Measurements from ENCODE around the gene PROB1.

Gene PROB1

GRCh38 chr5:139431706-139432105, 36.8 kb upstream of the PROB1 start:
- TF ChIP-seq CTCF (IDR thresholded peaks at IDR 0.05; ENCODE audit: insufficient read depth, low read length, poor library complexity, severe bottlenecking): no peak
- TF ChIP-seq EZH2phosphoT487 (conservative IDR thresholded peaks at IDR 0.05; ENCODE audit: low read length): no peak
- Histone ChIP-seq H4K20me1 (ENCODE audit: low read depth, low read length) (no peaks in the 10 kb centered on the region), H3K27me3 (ENCODE audit: low read length) (no peaks in the 10 kb centered on the region), H3F3A (ENCODE audit: insufficient read depth) (no peaks in the 10 kb centered on the region), H2AFZ (ENCODE audit: low read depth, low read length, severe bottlenecking) (no peak overlapping the region), H3K36me3 (ENCODE audit: low read length) (no peaks in the 10 kb centered on the region), H3K79me2 (ENCODE audit: insufficient read depth, low read length) (no peaks in the 10 kb centered on the region), H3K4me3 (ENCODE audit: insufficient read depth, low read length, poor library complexity, severe bottlenecking) (no peak overlapping the region), H3K27ac (ENCODE audit: low read depth, low read length) (no peak overlapping the region), H3K4me2 (ENCODE audit: low read depth, low read length, poor library complexity, severe bottlenecking) (no peak overlapping the region), H3K9me2 (replicated peaks; ENCODE audit: insufficient read depth, low read length) (no peaks in the 10 kb centered on the region), H3K9ac (ENCODE audit: low read length) (no peak overlapping the region), H3K9me3 (ENCODE audit: insufficient read depth, low read length) (no peaks in the 10 kb centered on the region)

DNA sequence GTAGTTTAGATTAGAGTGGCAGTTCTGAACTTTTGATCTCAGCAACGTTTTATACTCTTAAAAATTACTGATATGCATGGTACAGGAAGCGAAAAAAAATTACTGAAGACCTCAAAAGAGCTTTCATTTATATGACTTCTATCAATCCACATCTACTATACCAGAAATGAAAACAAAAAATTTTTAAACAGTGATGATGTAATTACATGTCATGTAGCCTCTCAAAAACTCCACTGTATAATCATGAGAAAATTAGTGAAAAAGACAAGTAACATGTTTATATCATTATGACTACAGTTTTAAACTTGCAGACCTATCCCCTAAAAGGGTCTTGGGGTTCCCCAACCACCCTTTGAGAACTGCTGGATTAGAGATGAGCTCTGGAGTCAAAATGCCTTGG, 35.1 kb upstream of the PROB1 start:
- H3K27ac ChIP-seq (ENCODE audit: low read depth, low read length): no peak overlapping the region
- H2AFZ ChIP-seq (ENCODE audit: low read depth, low read length, severe bottlenecking): no peak overlapping the region
- H3K9ac ChIP-seq (ENCODE audit: low read length): no peak overlapping the region
- no peak overlapping the region for H3K4me2 ChIP-seq (ENCODE audit: low read depth, low read length, poor library complexity, severe bottlenecking)
- H3K9me2 ChIP-seq (replicated peaks; ENCODE audit: insufficient read depth, low read length): no peaks in the 10 kb centered on the region
- H3K9me3 ChIP-seq (ENCODE audit: insufficient read depth, low read length): no peaks in the 10 kb centered on the region
- H3K79me2 ChIP-seq (ENCODE audit: insufficient read depth, low read length): no peaks in the 10 kb centered on the region
- TF ChIP-seq EZH2phosphoT487 (conservative IDR thresholded peaks at IDR 0.05; ENCODE audit: low read length): no peak
- TF ChIP-seq CTCF (IDR thresholded peaks at IDR 0.05; ENCODE audit: insufficient read depth, low read length, poor library complexity, severe bottlenecking): no peak
- H3K36me3 ChIP-seq (ENCODE audit: low read length): no peaks in the 10 kb centered on the region
- H3K4me3 ChIP-seq (ENCODE audit: insufficient read depth, low read length, poor library complexity, severe bottlenecking): no peak overlapping the region
- no peaks in the 10 kb centered on the region for H3F3A ChIP-seq (ENCODE audit: insufficient read depth)
- no peaks in the 10 kb centered on the region for H3K27me3 ChIP-seq (ENCODE audit: low read length)
- H4K20me1 ChIP-seq (ENCODE audit: low read depth, low read length): no peaks in the 10 kb centered on the region

- Histone ChIP-seq H3K9me2 (replicated peaks; ENCODE audit: insufficient read depth, low read length) (no peaks in the 10 kb centered on the region), H4K20me1 (ENCODE audit: low read depth, low read length) (no peaks in the 10 kb centered on the region), H3K9me3 (ENCODE audit: insufficient read depth, low read length) (no peaks in the 10 kb centered on the region), H3K27me3 (ENCODE audit: low read length) (no peaks in the 10 kb centered on the region), H3K27ac (ENCODE audit: low read depth, low read length) (no peak overlapping the region), H3K4me3 (ENCODE audit: insufficient read depth, low read length, poor library complexity, severe bottlenecking) (no peak overlapping the region), H2AFZ (ENCODE audit: low read depth, low read length, severe bottlenecking) (no peak overlapping the region), H3K9ac (ENCODE audit: low read length) (no peak overlapping the region), H3K4me2 (ENCODE audit: low read depth, low read length, poor library complexity, severe bottlenecking) (no peak overlapping the region), H3K36me3 (ENCODE audit: low read length) (no peaks in the 10 kb centered on the region), H3F3A (ENCODE audit: insufficient read depth) (no peaks in the 10 kb centered on the region), H3K79me2 (ENCODE audit: insufficient read depth, low read length) (no peaks in the 10 kb centered on the region)
- TF ChIP-seq CTCF (IDR thresholded peaks at IDR 0.05; ENCODE audit: insufficient read depth, low read length, poor library complexity, severe bottlenecking) (no peak), EZH2phosphoT487 (conservative IDR thresholded peaks at IDR 0.05; ENCODE audit: low read length) (no peak)
Measured at GRCh38 chr5:139426203-139426885, 31.4 kb upstream of the PROB1 start.

All from SU-DHL-6 (cell line).